GM18508 (cell line): Measurements from ENCODE around the gene CD7.

Experiments
- ATAC-seq: cut with Tn5 transposase; IDR thresholded peaks from one replicate; pipeline ENCODE4 v1.9.1; 2021; ENCODE audit warnings: moderate number of reproducible peaks; ENCODE audit not compliant: insufficient read depth, unreplicated experiment

CD7 gene

DNA sequence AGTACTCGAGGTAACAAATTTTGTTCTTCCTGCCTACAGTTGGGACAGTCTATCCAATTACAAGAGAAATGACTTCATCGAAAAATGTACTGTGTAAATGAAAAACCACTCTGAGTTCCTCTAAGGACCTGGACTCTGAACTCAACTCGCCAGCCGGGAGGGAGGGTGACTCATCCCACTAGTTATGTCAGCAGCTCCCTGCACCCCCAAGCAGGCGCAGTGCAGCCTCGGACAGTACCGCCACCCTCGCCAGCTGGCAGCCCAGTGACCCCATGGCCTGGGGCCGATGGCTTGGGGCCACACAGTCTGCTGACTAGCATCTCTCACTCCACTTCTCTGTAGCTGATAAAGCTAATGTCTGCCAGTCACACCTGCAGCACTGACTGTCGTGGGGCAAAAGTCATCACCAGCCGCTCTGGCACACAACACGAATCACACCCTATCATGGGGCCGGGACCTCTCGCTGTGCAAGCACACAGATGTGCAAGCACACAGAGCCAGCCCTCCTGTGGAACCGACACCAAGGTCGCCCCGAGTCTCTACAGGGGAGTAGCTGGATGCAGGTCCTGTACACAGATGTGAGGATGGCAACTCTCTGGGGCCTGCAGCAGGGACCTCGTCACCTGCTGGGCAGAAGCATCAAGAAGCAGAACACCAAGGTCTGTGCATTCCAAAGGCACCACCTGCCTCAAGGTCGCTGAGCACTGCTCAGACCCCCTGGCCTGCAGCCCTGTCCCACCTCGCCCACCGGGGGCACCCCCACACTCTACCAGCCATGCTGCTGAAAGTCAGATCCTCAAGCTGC, 49.6 kb downstream of the CD7 start:
- no peak for ATAC-seq

DNA sequence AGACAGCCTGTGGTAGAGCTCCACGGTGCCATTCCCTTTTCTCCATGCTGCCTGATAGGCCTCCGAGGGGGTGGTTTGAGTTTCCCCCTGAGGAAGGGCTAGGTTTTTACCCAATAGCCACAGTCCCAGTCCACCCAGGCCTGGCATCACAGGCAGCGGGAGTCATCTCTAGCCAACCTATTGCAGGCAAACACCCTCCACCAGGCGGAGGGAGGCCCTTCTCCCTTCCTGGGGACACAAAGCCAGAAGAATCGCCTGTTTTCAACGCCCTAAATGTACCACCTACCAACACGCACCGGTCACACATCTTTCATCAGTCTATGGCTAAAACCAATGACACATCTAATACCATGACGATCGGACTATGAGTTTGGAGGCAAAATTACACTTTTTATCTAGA, 51.3 kb downstream of the CD7 start:
- ATAC-seq, result no peak
